ENCODE data around the gene AAK1. TPM values are rescaled to one million over a fixed set of nuclear protein-coding genes. Genes with fewer than 3 reads are reported as not detected.
"Not testable (repeated sequence)": the region's sequence is repeated elsewhere in the genome, so short reads cannot be mapped to it uniquely, and the experiment has no call there.

Gene AAK1
- total RNA-seq, 1 experiment from 2014 or later = 52.0 TPM

- no peak for DNase-seq (ENCODE audit: low read depth)
Observed at GRCh38 chr2:69659941-69660483, 16.5 kb upstream of the AAK1 start.

- no peak for DNase-seq (ENCODE audit: low read depth)
Observed at GRCh38 chr2:69659349-69659748, 15.8 kb upstream of the AAK1 start.

- peak; percentile 90 for DNase-seq (ENCODE audit: low read depth)
Observed at GRCh38 chr2:69652206-69652605, 8.7 kb upstream of the AAK1 start.

GRCh38 chr2:69647196-69647595 is 3.7 kb upstream of the AAK1 start:
- DNase-seq (ENCODE audit: low read depth) = not testable (repeated sequence)

- no peak for DNase-seq (ENCODE audit: low read depth)
Observed at GRCh38 chr2:69646714-69647113, 3.2 kb upstream of the AAK1 start.

- DNase-seq (ENCODE audit: low read depth) = no peak
Observed at GRCh38 chr2:69645921-69646320, 2.4 kb upstream of the AAK1 start.

GRCh38 chr2:69645031-69645431 is 1.5 kb upstream of the AAK1 start:
- peak; percentile 21 for DNase-seq (ENCODE audit: low read depth)

GRCh38 chr2:69644506-69644979 is 1.0 kb upstream of the AAK1 start:
- DNase-seq (ENCODE audit: low read depth) = no peak

GRCh38 chr2:69642709-69643601 is 584 bp downstream of the AAK1 start:
- DNase-seq (ENCODE audit: low read depth) = peak; percentile 88

GRCh38 chr2:69641887-69642708 is 1.4 kb downstream of the AAK1 start:
- no peak for DNase-seq (ENCODE audit: low read depth)

- no peak for DNase-seq (ENCODE audit: low read depth)
Observed at GRCh38 chr2:69641471-69641870, 2.1 kb downstream of the AAK1 start.

- DNase-seq (ENCODE audit: low read depth) = no peak
Observed at GRCh38 chr2:69639266-69639665, 4.3 kb downstream of the AAK1 start.

- DNase-seq (ENCODE audit: low read depth) = no peak
Observed at GRCh38 chr2:69638630-69639029, 4.9 kb downstream of the AAK1 start.

GRCh38 chr2:69637923-69638322 is 5.6 kb downstream of the AAK1 start:
- no peak for DNase-seq (ENCODE audit: low read depth)

GRCh38 chr2:69636395-69636794 is 7.1 kb downstream of the AAK1 start:
- no peak for DNase-seq (ENCODE audit: low read depth)

- DNase-seq (ENCODE audit: low read depth) = no peak
Observed at GRCh38 chr2:69635432-69635831, 8.1 kb downstream of the AAK1 start.

GRCh38 chr2:69634196-69634821 is 9.2 kb downstream of the AAK1 start:
- DNase-seq (ENCODE audit: low read depth) = no peak

- DNase-seq (ENCODE audit: low read depth) = no peak
Observed at GRCh38 chr2:69631402-69631801, 12.1 kb downstream of the AAK1 start.

- DNase-seq (ENCODE audit: low read depth) = no peak
Observed at GRCh38 chr2:69629921-69630608, 13.5 kb downstream of the AAK1 start.

GRCh38 chr2:69628325-69629021 is 15.1 kb downstream of the AAK1 start:
- no peak for DNase-seq (ENCODE audit: low read depth)
